Fibroblast of the aortic adventitia (primary cell): ENCODE measurements around the gene PNPLA5. TPM values are rescaled to one million over a fixed set of nuclear protein-coding genes. Genes with fewer than 3 reads are reported as not detected.

Experiments
- DNase-seq: peaks from one replicate; pipeline ENCODE4 v3.0.0-alpha.2; 2010; ENCODE audit warnings: low read depth
- H3K4me3 ChIP-seq: 2 replicates; pipeline ENCODE4 v1.5.1; 2011; ENCODE audit warnings: low read depth, mild to moderate bottlenecking, control low read depth, low read length, moderate library complexity
- total RNA-seq: library from RNA; depleted of rRNA; stranded (reverse); fragments of >200 nt; gene quantifications from 2 replicates; pipeline ENCODE4 v1.2.3, GENCODE V29; 2012; ENCODE audit warnings: low replicate concordance
- TF ChIP-seq, protein P1 (sequence below): IDR thresholded peaks from 2 replicates; pipeline ENCODE4 v1.5.1; 2011; ENCODE audit warnings: mild to moderate bottlenecking, low read length, control low read depth, inconsistent platforms; ENCODE audit not compliant: insufficient read depth

PNPLA5 gene
- total RNA-seq, 1 donor, result not detected

DNA sequence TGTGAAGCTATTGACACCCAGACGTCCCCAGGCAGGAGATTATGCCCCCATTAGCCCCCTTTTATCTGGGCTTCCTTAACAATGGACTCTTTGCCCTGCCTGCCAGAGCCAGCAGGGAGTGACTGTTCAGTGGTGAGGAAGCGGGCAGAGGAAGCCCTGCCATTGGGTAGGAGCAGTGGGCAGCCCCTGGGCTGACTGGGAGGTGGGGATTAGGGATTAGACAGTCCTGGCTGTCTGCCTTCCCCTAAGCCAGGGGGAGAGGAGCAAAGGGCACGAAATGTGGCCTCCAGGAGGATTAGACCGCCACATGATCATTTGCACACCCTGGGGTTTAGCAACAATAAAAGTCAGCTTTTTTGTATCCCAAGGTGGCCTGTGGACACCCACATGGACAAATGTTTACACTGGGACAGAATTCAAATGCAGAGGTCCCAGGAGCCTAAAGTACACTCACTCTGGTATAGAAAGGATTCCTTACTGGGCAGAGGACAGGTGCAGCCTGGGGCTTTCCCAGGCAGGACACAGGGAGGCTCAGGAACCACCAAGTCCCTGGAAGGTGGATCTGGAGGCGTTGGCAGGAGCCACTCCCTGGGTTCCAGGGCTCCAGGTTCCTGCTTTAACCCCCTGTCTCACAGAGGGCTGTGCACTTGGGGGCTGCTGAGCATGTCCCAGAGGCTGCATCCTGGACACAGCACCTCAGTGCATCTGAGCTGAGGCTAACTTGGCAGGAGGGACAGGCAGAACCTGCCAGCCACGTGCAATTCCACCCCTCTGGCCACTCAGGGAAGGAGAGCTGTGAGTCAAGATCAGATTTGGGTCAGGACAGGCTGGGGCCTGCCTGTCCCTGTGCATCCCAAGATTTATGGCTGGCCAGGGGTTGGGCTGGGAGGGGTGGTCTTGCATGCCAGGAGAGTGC is 33.9 kb upstream of the PNPLA5 start:
- no peak overlapping the region for H3K4me3 ChIP-seq
- DNase-seq, result no peak
- TF ChIP-seq, protein P1, sequence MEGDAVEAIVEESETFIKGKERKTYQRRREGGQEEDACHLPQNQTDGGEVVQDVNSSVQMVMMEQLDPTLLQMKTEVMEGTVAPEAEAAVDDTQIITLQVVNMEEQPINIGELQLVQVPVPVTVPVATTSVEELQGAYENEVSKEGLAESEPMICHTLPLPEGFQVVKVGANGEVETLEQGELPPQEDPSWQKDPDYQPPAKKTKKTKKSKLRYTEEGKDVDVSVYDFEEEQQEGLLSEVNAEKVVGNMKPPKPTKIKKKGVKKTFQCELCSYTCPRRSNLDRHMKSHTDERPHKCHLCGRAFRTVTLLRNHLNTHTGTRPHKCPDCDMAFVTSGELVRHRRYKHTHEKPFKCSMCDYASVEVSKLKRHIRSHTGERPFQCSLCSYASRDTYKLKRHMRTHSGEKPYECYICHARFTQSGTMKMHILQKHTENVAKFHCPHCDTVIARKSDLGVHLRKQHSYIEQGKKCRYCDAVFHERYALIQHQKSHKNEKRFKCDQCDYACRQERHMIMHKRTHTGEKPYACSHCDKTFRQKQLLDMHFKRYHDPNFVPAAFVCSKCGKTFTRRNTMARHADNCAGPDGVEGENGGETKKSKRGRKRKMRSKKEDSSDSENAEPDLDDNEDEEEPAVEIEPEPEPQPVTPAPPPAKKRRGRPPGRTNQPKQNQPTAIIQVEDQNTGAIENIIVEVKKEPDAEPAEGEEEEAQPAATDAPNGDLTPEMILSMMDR, result no peak

DNA sequence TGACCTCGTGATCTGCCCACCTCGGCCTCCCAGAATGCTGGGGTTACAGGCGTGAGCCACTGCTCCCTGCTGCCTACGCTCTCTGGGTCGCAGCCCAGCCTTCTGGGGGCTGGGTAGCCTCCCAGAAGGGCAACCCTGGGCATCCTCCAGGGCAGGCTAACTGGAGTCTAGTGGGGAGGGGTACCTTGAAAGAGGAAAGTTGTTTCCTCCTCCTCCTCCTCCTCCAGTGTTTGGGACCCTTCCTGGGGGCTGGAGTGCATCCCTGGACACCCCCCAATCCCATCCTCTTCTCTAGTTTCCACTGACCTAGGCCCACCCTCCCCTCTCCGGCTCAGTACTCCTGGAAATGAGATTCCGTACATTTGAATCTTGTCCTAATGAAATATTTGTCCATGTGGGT is 33.1 kb upstream of the PNPLA5 start:
- no peak for DNase-seq
- H3K4me3 ChIP-seq, result no peak overlapping the region
- TF ChIP-seq, protein P1, result no peak

DNA sequence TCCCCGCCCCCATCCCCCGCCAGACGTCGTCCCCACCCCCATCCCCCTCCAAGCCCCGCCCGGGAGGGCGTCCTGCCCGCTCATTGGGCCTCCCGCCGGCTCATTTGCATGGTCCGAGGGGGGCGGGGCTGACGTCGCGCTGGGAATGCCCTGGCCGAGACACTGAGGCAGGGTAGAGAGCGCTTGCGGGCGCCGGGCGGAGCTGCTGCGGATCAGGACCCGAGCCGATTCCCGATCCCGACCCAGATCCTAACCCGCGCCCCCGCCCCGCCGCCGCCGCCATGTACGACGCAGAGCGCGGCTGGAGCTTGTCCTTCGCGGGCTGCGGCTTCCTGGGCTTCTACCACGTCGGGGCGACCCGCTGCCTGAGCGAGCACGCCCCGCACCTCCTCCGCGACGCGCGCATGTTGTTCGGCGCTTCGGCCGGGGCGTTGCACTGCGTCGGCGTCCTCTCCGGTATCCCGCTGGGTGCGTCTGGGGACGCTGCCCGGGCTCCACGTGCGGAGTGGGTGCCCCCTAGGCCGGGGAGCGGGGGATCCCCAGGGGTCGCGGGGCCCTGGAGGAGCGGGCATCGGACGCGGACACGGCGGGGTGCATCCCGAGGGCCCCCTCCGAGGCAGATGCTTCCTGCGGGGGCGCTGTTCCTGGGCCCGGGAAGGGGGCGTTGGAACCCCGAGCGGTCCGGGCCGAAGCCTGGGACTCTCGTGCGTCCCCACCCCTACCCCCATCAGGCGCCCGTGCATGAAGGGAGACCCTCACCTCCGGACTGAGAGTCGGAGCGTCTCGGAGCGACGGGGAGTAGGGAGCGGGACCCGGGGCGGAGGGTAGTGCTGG is 32.0 kb upstream of the PNPLA5 start, which contains the start of gene PNPLA3:
TSS of gene PNPLA3 (plus strand) at position 175 of the 834 bp plus-strand sequence. CDS start at position 282, 107 bp downstream.
- DNase-seq, result peak; percentile 75
- peak within 1 kb of the TSS; percentile 69 for H3K4me3 ChIP-seq
- TF ChIP-seq, protein P1, result no peak

DNA sequence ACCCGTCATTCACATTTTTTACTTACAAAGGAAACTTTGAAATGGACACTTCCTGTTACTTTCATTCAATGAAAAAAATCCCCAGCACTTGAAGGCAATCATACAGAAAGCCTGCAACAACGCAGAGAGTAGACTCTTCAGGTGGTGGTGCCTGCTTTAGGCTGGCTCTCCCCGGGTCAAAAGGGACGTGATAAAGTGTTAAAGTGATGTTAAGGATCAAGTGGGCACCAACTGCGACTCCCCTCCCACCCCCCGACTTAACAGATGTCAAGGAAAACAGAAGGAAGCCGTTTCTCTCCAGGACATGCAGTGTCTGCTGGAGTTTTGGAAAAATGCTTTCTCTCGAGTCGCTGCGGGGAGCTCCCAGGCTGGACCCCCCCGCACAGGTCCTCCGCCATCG is 31.4 kb upstream of the PNPLA5 start:
- TF ChIP-seq, protein P1, result no peak
- DNase-seq, result peak; percentile 22
- H3K4me3 ChIP-seq, result peak overlapping the region; percentile 55

DNA sequence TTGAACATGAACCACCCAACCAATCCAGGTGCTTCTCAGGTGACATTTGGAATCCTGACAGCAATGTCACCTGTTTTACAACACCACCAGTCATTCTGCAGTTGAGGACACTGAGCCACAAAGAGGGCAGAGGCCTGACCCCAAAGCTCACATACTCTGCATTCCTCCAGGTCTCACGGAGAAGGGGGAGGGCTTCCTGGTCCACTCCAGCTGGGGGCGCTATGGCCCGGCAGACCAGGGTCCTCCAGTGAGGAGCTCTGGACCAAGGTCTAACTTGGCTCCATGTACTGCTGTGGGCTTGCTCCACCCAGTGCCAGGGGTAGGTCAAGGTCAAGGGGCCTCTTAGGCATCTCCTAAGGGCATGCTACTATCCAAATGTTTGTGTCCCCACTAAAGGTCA is 30.3 kb upstream of the PNPLA5 start:
- no peak for DNase-seq
- no peak overlapping the region for H3K4me3 ChIP-seq
- TF ChIP-seq, protein P1, result no peak

DNA sequence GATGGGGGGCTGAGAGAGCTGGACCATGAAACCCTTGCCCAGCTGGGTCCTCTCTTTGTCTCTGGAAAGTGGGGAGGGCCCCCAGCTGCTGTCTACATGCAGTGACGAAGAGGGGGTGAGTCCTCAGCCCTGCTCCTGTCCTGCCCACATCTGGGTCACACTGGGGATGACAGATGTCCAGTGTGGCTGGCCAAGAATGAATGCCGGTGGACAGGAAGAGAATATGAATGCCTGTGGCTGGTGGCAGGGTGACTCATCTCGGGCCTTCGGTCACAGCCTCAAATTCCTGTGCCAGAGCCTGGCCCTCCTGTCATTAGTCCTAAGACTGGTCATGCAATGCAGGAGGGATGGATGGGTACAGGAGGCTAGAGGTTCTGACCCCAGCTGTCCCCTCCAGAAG is 29.6 kb upstream of the PNPLA5 start:
- H3K4me3 ChIP-seq, result no peak overlapping the region
- peak; percentile 42 for DNase-seq
- TF ChIP-seq, protein P1, result no peak
